Measurements from ENCODE around the gene ERMP1.

ERMP1 gene

DNA sequence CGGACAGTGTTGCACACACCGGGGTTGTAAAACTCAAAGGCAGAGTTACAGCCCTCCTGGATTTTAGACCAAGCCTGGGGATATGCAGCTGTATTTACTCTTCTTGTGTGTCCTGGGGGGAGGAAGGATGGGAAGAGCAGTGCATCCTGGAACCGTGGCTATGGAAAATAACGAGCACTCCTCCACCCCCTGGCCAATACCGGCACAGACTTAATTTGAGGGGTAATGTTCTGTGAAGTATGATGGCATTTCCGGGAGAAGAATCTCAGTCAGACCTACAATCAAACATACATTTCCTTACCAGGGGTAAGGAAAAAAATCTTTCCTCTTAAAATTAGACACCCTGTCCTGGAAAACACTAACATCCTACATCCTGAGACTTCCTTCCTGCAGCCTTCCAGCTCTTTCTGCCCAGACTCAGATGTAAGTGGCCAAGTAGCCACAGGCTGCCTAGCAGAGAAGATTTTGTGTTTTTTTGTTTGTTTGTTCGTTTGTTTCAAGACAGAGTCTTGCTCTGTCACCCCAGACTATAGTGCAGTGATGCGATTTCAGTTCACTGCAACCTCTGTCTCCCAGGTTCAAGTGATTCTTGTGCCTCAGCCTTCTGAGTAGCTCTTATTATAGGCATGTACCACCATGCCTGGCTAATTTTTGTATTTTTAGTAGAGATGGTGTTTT is 11.0 kb upstream of the ERMP1 start:
- Mint-ChIP-seq H3K27ac (peak overlapping the region; percentile 99), H3K9me3 (peaks cover 10% of the 10 kb centered on the region), H3K27me3 (ENCODE audit: low read depth, poor library complexity) (peaks cover 3% of the 10 kb centered on the region), H3K4me3 (peak overlapping the region; percentile 54), H3K36me3 (ENCODE audit: low read depth) (peaks cover 5% of the 10 kb centered on the region), H3K4me1 (peaks cover 73% of the 10 kb centered on the region)
- peak; percentile 13 for DNase-seq
- TF ChIP-seq, protein P1, sequence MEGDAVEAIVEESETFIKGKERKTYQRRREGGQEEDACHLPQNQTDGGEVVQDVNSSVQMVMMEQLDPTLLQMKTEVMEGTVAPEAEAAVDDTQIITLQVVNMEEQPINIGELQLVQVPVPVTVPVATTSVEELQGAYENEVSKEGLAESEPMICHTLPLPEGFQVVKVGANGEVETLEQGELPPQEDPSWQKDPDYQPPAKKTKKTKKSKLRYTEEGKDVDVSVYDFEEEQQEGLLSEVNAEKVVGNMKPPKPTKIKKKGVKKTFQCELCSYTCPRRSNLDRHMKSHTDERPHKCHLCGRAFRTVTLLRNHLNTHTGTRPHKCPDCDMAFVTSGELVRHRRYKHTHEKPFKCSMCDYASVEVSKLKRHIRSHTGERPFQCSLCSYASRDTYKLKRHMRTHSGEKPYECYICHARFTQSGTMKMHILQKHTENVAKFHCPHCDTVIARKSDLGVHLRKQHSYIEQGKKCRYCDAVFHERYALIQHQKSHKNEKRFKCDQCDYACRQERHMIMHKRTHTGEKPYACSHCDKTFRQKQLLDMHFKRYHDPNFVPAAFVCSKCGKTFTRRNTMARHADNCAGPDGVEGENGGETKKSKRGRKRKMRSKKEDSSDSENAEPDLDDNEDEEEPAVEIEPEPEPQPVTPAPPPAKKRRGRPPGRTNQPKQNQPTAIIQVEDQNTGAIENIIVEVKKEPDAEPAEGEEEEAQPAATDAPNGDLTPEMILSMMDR (IDR thresholded peaks at IDR 0.05), result no peak

DNA sequence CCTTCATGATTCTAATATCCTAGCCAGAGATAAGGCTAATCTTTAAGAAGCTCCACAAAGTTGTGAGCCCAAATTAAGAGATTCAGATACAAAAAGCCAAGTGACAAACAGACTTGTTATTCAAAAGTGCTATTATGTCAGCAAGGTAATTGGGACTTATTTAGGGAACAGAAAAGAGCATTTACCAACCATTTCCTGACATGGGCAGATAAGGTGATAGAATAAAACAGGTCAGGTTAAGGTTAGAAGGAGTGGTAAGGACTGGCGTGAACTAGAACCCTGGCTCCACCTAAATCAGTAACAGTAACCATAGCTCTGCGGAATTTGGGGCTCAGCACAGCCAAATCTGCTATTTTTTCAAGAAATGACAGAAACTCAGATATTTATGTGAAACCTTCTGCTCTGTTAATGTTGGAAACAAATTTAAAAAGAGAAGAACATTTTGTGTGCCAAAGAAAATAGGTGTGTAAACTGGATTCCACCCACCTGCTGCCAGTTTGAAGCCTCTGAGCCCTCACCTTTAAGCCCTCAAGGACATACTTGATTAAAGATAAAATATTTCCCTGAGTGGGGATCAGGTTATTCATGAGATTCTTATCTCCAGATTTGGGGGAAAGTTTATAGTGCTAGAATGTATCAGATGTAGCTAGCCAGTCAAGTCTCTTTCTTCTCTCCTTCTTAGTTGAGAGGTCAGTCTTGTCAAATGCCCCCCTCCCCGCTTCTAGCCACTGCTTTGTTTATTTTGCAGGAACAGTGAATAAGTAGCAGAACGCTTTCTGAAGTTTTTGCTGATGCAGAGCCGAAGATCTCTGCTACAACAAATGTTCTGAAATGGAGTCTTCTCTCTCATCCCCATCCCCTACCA is 10.2 kb upstream of the ERMP1 start:
- peaks cover 66% of the 10 kb centered on the region for H3K4me1 Mint-ChIP-seq
- TF ChIP-seq, protein P1 (IDR thresholded peaks at IDR 0.05), result no peak
- H3K36me3 Mint-ChIP-seq (ENCODE audit: low read depth), result peaks cover 5% of the 10 kb centered on the region
- H3K9me3 Mint-ChIP-seq, result peaks cover 10% of the 10 kb centered on the region
- peak overlapping the region; percentile 99 for H3K27ac Mint-ChIP-seq
- H3K4me3 Mint-ChIP-seq, result peak overlapping the region; percentile 54
- peaks cover 3% of the 10 kb centered on the region for H3K27me3 Mint-ChIP-seq (ENCODE audit: low read depth, poor library complexity)
- peak; percentile 6 for DNase-seq

DNA sequence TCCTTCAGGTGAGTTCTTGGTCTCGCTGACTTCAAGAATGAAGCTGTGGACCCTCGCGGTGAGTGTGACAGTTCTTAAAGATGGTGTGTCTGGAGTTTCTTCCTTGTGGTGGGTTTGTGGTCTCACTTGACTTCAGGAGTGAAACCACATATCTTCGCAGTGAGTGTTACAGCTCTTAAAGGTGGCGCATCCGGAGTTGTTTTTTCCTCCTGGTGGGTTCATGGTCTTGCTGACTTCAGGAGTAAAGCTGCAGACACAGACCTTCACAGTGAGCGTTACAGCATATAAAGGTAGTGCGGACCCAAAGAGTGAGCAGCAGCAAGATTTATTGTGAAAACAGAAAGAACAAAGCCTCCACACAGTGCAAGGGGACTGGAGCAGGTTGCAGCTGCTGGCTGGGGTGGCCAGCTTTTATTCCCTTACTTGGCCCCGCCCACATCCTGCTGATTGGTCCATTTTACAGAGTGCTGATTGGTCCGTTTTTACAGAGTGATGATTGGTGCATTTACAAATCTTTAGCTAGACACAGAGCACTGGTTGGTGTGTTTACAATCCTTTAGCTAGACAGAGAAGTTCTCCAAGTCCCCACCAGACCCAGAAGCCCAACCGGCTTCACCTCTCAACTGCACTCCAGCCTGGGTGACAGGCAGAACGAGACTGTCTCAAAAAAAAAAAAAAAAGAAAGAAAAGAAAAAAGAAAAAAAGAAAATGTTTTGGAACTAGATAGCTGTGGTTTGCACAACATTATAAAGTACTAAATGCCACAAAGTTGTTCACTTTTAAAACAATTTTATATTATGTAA is 9.1 kb upstream of the ERMP1 start:
- TF ChIP-seq, protein P1 (IDR thresholded peaks at IDR 0.05), result no peak
- peaks cover 5% of the 10 kb centered on the region for H3K36me3 Mint-ChIP-seq (ENCODE audit: low read depth)
- DNase-seq, result no peak
- H3K9me3 Mint-ChIP-seq, result peaks cover 10% of the 10 kb centered on the region
- peaks cover 62% of the 10 kb centered on the region for H3K4me1 Mint-ChIP-seq
- no peak overlapping the region for H3K27ac Mint-ChIP-seq
- H3K4me3 Mint-ChIP-seq, result no peak overlapping the region
- H3K27me3 Mint-ChIP-seq (ENCODE audit: low read depth, poor library complexity), result peaks cover 3% of the 10 kb centered on the region

DNA sequence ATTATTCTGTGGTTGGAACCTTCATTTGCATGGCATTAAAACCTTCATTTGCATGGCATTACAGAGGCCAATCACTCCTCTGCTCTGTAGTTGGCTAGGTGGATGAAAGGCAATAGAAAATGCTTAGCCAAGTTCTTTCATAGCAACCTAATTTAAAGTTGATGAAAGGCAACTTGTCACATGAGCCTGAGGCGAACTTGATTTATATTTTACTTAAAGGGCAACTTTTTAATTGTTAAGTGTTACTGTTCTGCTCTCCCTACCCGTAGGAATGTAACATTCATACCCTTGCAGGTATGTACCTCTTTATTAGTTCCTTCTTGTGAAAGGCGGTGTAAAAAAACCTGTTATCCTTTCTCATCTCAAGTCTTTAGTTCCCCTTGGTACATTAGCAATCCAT is 7.9 kb upstream of the ERMP1 start:
- H3K36me3 Mint-ChIP-seq (ENCODE audit: low read depth), result peaks cover 5% of the 10 kb centered on the region
- TF ChIP-seq, protein P1 (IDR thresholded peaks at IDR 0.05), result no peak
- peaks cover 51% of the 10 kb centered on the region for H3K4me1 Mint-ChIP-seq
- no peak for DNase-seq
- H3K4me3 Mint-ChIP-seq, result no peak overlapping the region
- H3K27ac Mint-ChIP-seq, result no peak overlapping the region
- H3K9me3 Mint-ChIP-seq, result peaks cover 10% of the 10 kb centered on the region
- H3K27me3 Mint-ChIP-seq (ENCODE audit: low read depth, poor library complexity), result peaks cover 3% of the 10 kb centered on the region

DNA sequence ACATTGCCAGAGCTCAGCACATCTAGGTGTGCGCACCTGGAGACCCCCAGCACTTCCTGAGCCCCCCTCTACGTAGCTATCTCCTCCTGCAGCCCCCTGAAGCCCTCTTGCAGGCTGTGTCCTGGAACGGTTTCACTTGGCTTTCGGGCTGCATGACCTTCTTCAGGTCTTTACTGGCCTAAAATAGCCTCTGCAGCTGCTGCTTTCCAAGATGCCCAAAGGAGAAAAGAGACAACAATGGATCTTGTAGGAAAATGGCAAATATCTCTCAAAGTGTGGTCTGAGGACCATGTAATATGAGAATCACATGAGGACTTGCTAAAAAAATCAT is 6.6 kb upstream of the ERMP1 start:
- peaks cover 10% of the 10 kb centered on the region for H3K27me3 Mint-ChIP-seq (ENCODE audit: low read depth, poor library complexity)
- H3K27ac Mint-ChIP-seq, result no peak overlapping the region
- no peak overlapping the region for H3K4me3 Mint-ChIP-seq

More for the DNA sequence above, 6.6 kb upstream of the ERMP1 start:
- DNase-seq, result no peak
- TF ChIP-seq, protein P1 (IDR thresholded peaks at IDR 0.05), result no peak
- peaks cover 5% of the 10 kb centered on the region for H3K36me3 Mint-ChIP-seq (ENCODE audit: low read depth)
- H3K4me1 Mint-ChIP-seq, result peaks cover 38% of the 10 kb centered on the region
- peaks cover 10% of the 10 kb centered on the region for H3K9me3 Mint-ChIP-seq

All from nephron progenitor cell (in vitro differentiated cells).